ENCODE results near the gene INO80.

DNA sequence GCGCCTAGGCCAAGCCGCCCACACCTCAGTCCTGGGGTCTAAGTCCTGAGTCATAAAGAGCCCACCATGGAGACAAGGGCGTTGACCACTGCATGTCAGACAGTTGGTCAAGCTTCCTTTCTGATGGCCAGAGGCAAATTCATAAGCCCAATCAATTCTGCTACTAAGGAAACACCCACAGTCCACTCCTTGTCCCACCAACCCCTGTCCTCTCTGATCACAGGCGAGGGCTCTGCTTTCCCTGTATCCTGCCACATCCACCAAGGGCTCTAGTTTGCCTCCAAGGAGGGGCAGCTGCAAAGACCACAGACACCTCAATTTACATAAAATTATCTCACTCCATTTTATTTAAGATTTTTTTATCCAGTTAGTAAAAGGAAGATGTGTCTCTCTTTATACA lies 137.5 kb downstream of the INO80 start:
- TF ChIP-seq POLR2AphosphoS5 (IDR thresholded peaks at IDR 0.05) (no peak), POLR2A (IDR thresholded peaks at IDR 0.05) (no peak), EP300 (IDR thresholded peaks at IDR 0.05) (no peak)
- TF ChIP-seq, protein P1, sequence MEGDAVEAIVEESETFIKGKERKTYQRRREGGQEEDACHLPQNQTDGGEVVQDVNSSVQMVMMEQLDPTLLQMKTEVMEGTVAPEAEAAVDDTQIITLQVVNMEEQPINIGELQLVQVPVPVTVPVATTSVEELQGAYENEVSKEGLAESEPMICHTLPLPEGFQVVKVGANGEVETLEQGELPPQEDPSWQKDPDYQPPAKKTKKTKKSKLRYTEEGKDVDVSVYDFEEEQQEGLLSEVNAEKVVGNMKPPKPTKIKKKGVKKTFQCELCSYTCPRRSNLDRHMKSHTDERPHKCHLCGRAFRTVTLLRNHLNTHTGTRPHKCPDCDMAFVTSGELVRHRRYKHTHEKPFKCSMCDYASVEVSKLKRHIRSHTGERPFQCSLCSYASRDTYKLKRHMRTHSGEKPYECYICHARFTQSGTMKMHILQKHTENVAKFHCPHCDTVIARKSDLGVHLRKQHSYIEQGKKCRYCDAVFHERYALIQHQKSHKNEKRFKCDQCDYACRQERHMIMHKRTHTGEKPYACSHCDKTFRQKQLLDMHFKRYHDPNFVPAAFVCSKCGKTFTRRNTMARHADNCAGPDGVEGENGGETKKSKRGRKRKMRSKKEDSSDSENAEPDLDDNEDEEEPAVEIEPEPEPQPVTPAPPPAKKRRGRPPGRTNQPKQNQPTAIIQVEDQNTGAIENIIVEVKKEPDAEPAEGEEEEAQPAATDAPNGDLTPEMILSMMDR (IDR thresholded peaks at IDR 0.05): no peak
